ENCODE data around the gene SMTN.
"Not testable (repeated sequence)": the region's sequence is repeated elsewhere in the genome, so short reads cannot be mapped to it uniquely, and the experiment has no call there.

SMTN gene

GRCh38 chr22:31080848-31081649, at the start of gene SMTN:
Gene SMTN (plus strand): TSS chr22:31081318. CDS start chr22:31083259, 1,941 bp downstream.
- DNase-seq (ENCODE audit: low read depth) = peak; percentile 77

GRCh38 chr22:31036671-31037550, 44.2 kb upstream of the SMTN start:
- no peak for DNase-seq (ENCODE audit: low read depth)

- no peak for DNase-seq (ENCODE audit: low read depth)
Measured at GRCh38 chr22:31038686-31039085, 42.4 kb upstream of the SMTN start.

GRCh38 chr22:31039393-31039792, 41.7 kb upstream of the SMTN start:
- DNase-seq (ENCODE audit: low read depth) = no peak

- no peak for DNase-seq (ENCODE audit: low read depth)
Measured at GRCh38 chr22:31040542-31041398, 40.3 kb upstream of the SMTN start.

GRCh38 chr22:31044262-31044861, 36.8 kb upstream of the SMTN start:
- no peak for DNase-seq (ENCODE audit: low read depth)

- no peak for DNase-seq (ENCODE audit: low read depth)
Measured at GRCh38 chr22:31045900-31046538, 35.1 kb upstream of the SMTN start.

- no peak for DNase-seq (ENCODE audit: low read depth)
Measured at GRCh38 chr22:31046539-31047226, 34.4 kb upstream of the SMTN start.

- DNase-seq (ENCODE audit: low read depth) = no peak
Measured at GRCh38 chr22:31048570-31048969, 32.5 kb upstream of the SMTN start.

GRCh38 chr22:31049815-31050420, 31.2 kb upstream of the SMTN start:
- no peak for DNase-seq (ENCODE audit: low read depth)

GRCh38 chr22:31055117-31055634, 25.9 kb upstream of the SMTN start:
- no peak for DNase-seq (ENCODE audit: low read depth)

- DNase-seq (ENCODE audit: low read depth) = no peak
Measured at GRCh38 chr22:31055635-31056159, 25.4 kb upstream of the SMTN start.

GRCh38 chr22:31056986-31057599, 24.0 kb upstream of the SMTN start:
- no peak for DNase-seq (ENCODE audit: low read depth)

- not testable (repeated sequence) for DNase-seq (ENCODE audit: low read depth)
Measured at GRCh38 chr22:31059663-31060062, 21.5 kb upstream of the SMTN start.

GRCh38 chr22:31062566-31063230, 18.4 kb upstream of the SMTN start:
- no peak for DNase-seq (ENCODE audit: low read depth)

- DNase-seq (ENCODE audit: low read depth) = no peak
Measured at GRCh38 chr22:31064369-31064768, 16.7 kb upstream of the SMTN start.

- no peak for DNase-seq (ENCODE audit: low read depth)
Measured at GRCh38 chr22:31068970-31069369, 12.1 kb upstream of the SMTN start.

- DNase-seq (ENCODE audit: low read depth) = not testable (repeated sequence)
Measured at GRCh38 chr22:31069691-31070314, 11.3 kb upstream of the SMTN start.
